Activated CD8-positive, alpha-beta memory T cell treated with anti-CD3 and anti-CD28 coated beads for 36 hours (primary cell): ENCODE results near the gene UCP3. TPM values are rescaled to one million over a fixed set of nuclear protein-coding genes. Genes with fewer than 3 reads are reported as not detected.

Experiments used
- CTCF ChIA-PET: fragments of 350-600 bp; sonication (Branson Sonifier 250); formaldehyde crosslinking; loops from one replicate; lab custom pipeline; 2021; ENCODE audit warnings: antibody characterized with exemption; lab: Charles Lee
- POLR2A ChIA-PET: fragments of 350-600 bp; sonication (Branson Sonifier 250); formaldehyde crosslinking; loops from one replicate; lab custom pipeline; 2021; ENCODE audit warnings: antibody characterized with exemption; lab: Charles Lee
- total RNA-seq, 2 experiments: library from RNA; stranded (reverse); gene quantifications; one replicate each; pipeline ENCODE4 v1.2.3, GENCODE V29; 2021

The UCP3 gene
- total RNA-seq: 1 to 10 TPM; 1.6 to 2.0 TPM

- ChIA-PET CTCF (no interaction called here), POLR2A (interaction anchor here (1.2 kb wide), 1 partner anchor 17 kb away, joined by 5 read pairs; no protein-coding TSS in a partner anchor)
These were observed at the start of gene UCP3 for GRCh38 chr11:74008373-74009229. UCP3 (minus strand) TSS chr11:74009085; CDS start chr11:74007042, 2,043 bp downstream.

- ChIA-PET POLR2A (no interaction called here), CTCF (no interaction called here)
These were observed 48.6 kb upstream of the UCP3 start for GRCh38 chr11:74057249-74058151.

GRCh38 chr11:74055938-74056337 lies 47.1 kb upstream of the UCP3 start:
- POLR2A ChIA-PET: no interaction called here
- CTCF ChIA-PET: no interaction called here

- POLR2A ChIA-PET: no interaction called here
- CTCF ChIA-PET: interaction anchor here (1.7 kb wide), 1 partner anchor 86 kb away, joined by 6 read pairs; no protein-coding TSS in a partner anchor
These were observed 41.6 kb upstream of the UCP3 start for GRCh38 chr11:74050465-74050864.

GRCh38 chr11:74048993-74049392 lies 40.1 kb upstream of the UCP3 start:
- POLR2A ChIA-PET: no interaction called here
- CTCF ChIA-PET: interaction anchor here (1.7 kb wide), 1 partner anchor 85 kb away, joined by 3 read pairs; no protein-coding TSS in a partner anchor

- POLR2A ChIA-PET: no interaction called here
- CTCF ChIA-PET: no interaction called here
These were observed 35.7 kb upstream of the UCP3 start for GRCh38 chr11:74044538-74044937.

GRCh38 chr11:74043450-74043849 lies 34.6 kb upstream of the UCP3 start:
- CTCF ChIA-PET: no interaction called here
- POLR2A ChIA-PET: no interaction called here

GRCh38 chr11:74037309-74037708 lies 28.4 kb upstream of the UCP3 start:
- ChIA-PET CTCF (no interaction called here), POLR2A (no interaction called here)

GRCh38 chr11:74035264-74035663 lies 26.4 kb upstream of the UCP3 start:
- ChIA-PET CTCF (no interaction called here), POLR2A (no interaction called here)

GRCh38 chr11:74033046-74033445 lies 24.2 kb upstream of the UCP3 start:
- POLR2A ChIA-PET: no interaction called here
- CTCF ChIA-PET: interaction anchor here (1.0 to 1.3 kb wide), 2 partner anchors 69 kb away, joined by 3 to 4 read pairs; no protein-coding TSS in a partner anchor

GRCh38 chr11:74030723-74031676 lies 22.1 kb upstream of the UCP3 start:
- POLR2A ChIA-PET: interaction anchor here (1.0 kb wide), 1 partner anchor 15 kb away, joined by 4 read pairs; no protein-coding TSS in a partner anchor
- CTCF ChIA-PET: no interaction called here

GRCh38 chr11:74025467-74026166 lies 16.7 kb upstream of the UCP3 start:
- ChIA-PET POLR2A (interaction anchor here (0.6 kb wide), 1 partner anchor 18 kb away, joined by 5 read pairs; no protein-coding TSS in a partner anchor), CTCF (no interaction called here)

- ChIA-PET POLR2A (no interaction called here), CTCF (no interaction called here)
These were observed 15.6 kb upstream of the UCP3 start for GRCh38 chr11:74024261-74025029.

- ChIA-PET CTCF (no interaction called here), POLR2A (no interaction called here)
These were observed 14.4 kb upstream of the UCP3 start for GRCh38 chr11:74023276-74023675.

- POLR2A ChIA-PET: no interaction called here
- CTCF ChIA-PET: interaction anchor here (0.6 to 1.4 kb wide), 2 partner anchors 28 to 42 kb away, joined by 3 to 4 read pairs; no protein-coding TSS in a partner anchor
These were observed 13.7 kb upstream of the UCP3 start for GRCh38 chr11:74022546-74022945.

GRCh38 chr11:74021998-74022397 lies 13.1 kb upstream of the UCP3 start:
- POLR2A ChIA-PET: no interaction called here
- CTCF ChIA-PET: interaction anchor here (0.6 to 1.4 kb wide), 2 partner anchors 27 to 41 kb away, joined by 3 to 4 read pairs; no protein-coding TSS in a partner anchor

GRCh38 chr11:74020539-74020938 lies 11.7 kb upstream of the UCP3 start:
- POLR2A ChIA-PET: interaction anchor here (0.8 to 1.4 kb wide), 2 partner anchors 38 to 46 kb away, joined by 3 to 4 read pairs; partner anchors contain the start of gene UCP2
- CTCF ChIA-PET: interaction anchor here (0.8 kb wide), 1 partner anchor 41 kb away, joined by 3 read pairs; no protein-coding TSS in a partner anchor
